Tibial nerve (tissue), 4 donors: ENCODE results near the gene HSP90AB1. TPM values are rescaled to one million over a fixed set of nuclear protein-coding genes. Genes with fewer than 3 reads are reported as not detected.

ENCODE experiments used
- DNase-seq, 2 donors: peaks; one replicate each; pipeline ENCODE4 v3.0.0-alpha.2; 2019; ENCODE audit warnings: low spot score in 2 of 2
- H3K27ac ChIP-seq, 4 donors: fragments of 200-600 bp; sonication (generic) in 3 of 4; one replicate each; pipeline ENCODE4 v1.5.1; 2017 to 2019; ENCODE audit warnings: mild to moderate bottlenecking in 1 of 4
- H3K27me3 ChIP-seq, 2 donors: fragments of 200-600 bp; sonication (generic) in 1 of 2; one replicate each; pipeline versions ENCODE4 v1.5.1 to v1.6.0; 2017 to 2019
- H3K36me3 ChIP-seq, 3 donors: fragments of 200-600 bp; sonication (generic); one replicate each; pipeline ENCODE4 v1.5.1; 2018 to 2019
- H3K4me1 ChIP-seq, 4 donors: fragments of 200-600 bp; sonication (generic) in 3 of 4; one replicate each; pipeline ENCODE4 v1.5.1; 2017 to 2019
- H3K4me3 ChIP-seq, 4 donors: fragments of 200-600 bp; sonication (generic) in 3 of 4; one replicate each; pipeline ENCODE4 v1.5.1; 2017 to 2019; ENCODE audit warnings: mild to moderate bottlenecking in 1 of 4, moderate library complexity in 1 of 4
- H3K9me3 ChIP-seq, 4 donors: fragments of 200-600 bp; sonication (generic) in 3 of 4; one replicate each; pipeline ENCODE4 v1.5.1; 2017 to 2019
- CTCF ChIP-seq, 5 experiments: fragments of 200-600 bp in 3 of 5; fragments of 450-650 bp in 2 of 5; sonication (generic) in 3 of 5; IDR thresholded peaks; one replicate each; pipeline ENCODE4 v1.5.1; 2016 to 2019; ENCODE audit warnings: antibody characterized with exemption in 5 of 5, mild to moderate bottlenecking in 3 of 5, moderate library complexity in 2 of 5
- EP300 ChIP-seq, 2 donors: sonication (generic); formaldehyde crosslinking; IDR thresholded peaks; one replicate each; pipeline ENCODE4 v1.6.1; 2017; ENCODE audit warnings: antibody characterized with exemption in 2 of 2, mild to moderate bottlenecking in 1 of 2
- POLR2A ChIP-seq, 2 donors: fragments of 450-650 bp; IDR thresholded peaks; one replicate each; pipeline ENCODE4 v1.6.1; 2017; ENCODE audit warnings: antibody characterized with exemption in 2 of 2, mild to moderate bottlenecking in 2 of 2, moderate library complexity in 2 of 2
- WGBS, 2 donors: methylation state at CpG; one replicate each; pipeline ENCODE4 v1.1.5; 2018; 5-methylcytosine and 5-hydroxymethylcytosine counted together
- total RNA-seq, 4 donors: library from RNA; depleted of rRNA; stranded (reverse); fragments of >200 nt; gene quantifications; one replicate each; pipeline ENCODE4 v1.1.0, GENCODE V29; 2016

HSP90AB1 gene
- total RNA-seq, 4 donors from 2014 or later, result 485 to 580 (median 543) TPM

- Histone ChIP-seq H3K4me3 (no peak overlapping the region), H3K4me1 (peaks cover 4 to 77% (median 28%) of the 10 kb centered on the region in 4 donors), H3K27ac (peak overlapping the region; percentile 45 to 91 (median 79)), H3K9me3 (no peaks in the 10 kb centered on the region), H3K36me3 (peaks cover 0 to 37% (median 0%) of the 10 kb centered on the region in 3 donors), H3K27me3 (no peaks in the 10 kb centered on the region)
- DNase-seq, result no peak
- WGBS, 2 donors, result 77 to 86% methylated on average over 16 of the region's 16 CpGs
- no peak for TF ChIP-seq EP300 (IDR thresholded peaks at IDR 0.05)
- TF ChIP-seq POLR2A (IDR thresholded peaks at IDR 0.05), result no peak
- TF ChIP-seq CTCF (IDR thresholded peaks at IDR 0.05), result no peak
Measured at GRCh38 chr6:44232676-44233566, 14.0 kb upstream of the HSP90AB1 start.

- peaks cover 4 to 75% (median 30%) of the 10 kb centered on the region in 4 donors for H3K4me1 ChIP-seq
- peak overlapping the region; percentile 45 to 91 (median 79) for H3K27ac ChIP-seq
- H3K36me3 ChIP-seq, result peaks cover 0 to 37% (median 0%) of the 10 kb centered on the region in 3 donors
- DNase-seq, result no peak
- H3K9me3 ChIP-seq, result no peaks in the 10 kb centered on the region
- TF ChIP-seq CTCF (IDR thresholded peaks at IDR 0.05), result no peak
- no peak for TF ChIP-seq EP300 (IDR thresholded peaks at IDR 0.05)
- TF ChIP-seq POLR2A (IDR thresholded peaks at IDR 0.05), result no peak
- H3K4me3 ChIP-seq, result no peak overlapping the region
- 54 to 55% methylated on average over 14 of the region's 14 CpGs for WGBS, 2 donors
- H3K27me3 ChIP-seq, result no peaks in the 10 kb centered on the region
Measured at GRCh38 chr6:44233567-44234100, 13.3 kb upstream of the HSP90AB1 start.

GRCh38 chr6:44234101-44235025, 12.5 kb upstream of the HSP90AB1 start:
- Histone ChIP-seq H3K9me3 (no peaks in the 10 kb centered on the region), H3K27ac (peak overlapping the region; percentile 45 to 91 (median 79)), H3K36me3 (peaks cover 0 to 37% (median 0%) of the 10 kb centered on the region in 3 donors), H3K4me3 (no peak overlapping the region), H3K4me1 (peaks cover 4 to 70% (median 29%) of the 10 kb centered on the region in 4 donors), H3K27me3 (no peaks in the 10 kb centered on the region)
- 10 to 18% methylated on average over 5 of the region's 5 CpGs for WGBS, 2 donors
- DNase-seq, result peak; percentile 49 to 69
- peak in 1 of 2 donors; percentile 18 for TF ChIP-seq POLR2A (IDR thresholded peaks at IDR 0.05)
- peak; percentile 61 to 81 (median 68) for TF ChIP-seq CTCF (IDR thresholded peaks at IDR 0.05)
- TF ChIP-seq EP300 (IDR thresholded peaks at IDR 0.05), result peak in 1 of 2 donors; percentile 39

GRCh38 chr6:44235269-44235668, 11.6 kb upstream of the HSP90AB1 start:
- no peak overlapping the region for H3K4me3 ChIP-seq
- no peak for TF ChIP-seq EP300 (IDR thresholded peaks at IDR 0.05)
- TF ChIP-seq POLR2A (IDR thresholded peaks at IDR 0.05), result no peak
- no peak for TF ChIP-seq CTCF (IDR thresholded peaks at IDR 0.05)
- DNase-seq, result no peak
- H3K4me1 ChIP-seq, result peaks cover 4 to 61% (median 29%) of the 10 kb centered on the region in 4 donors
- no peaks in the 10 kb centered on the region for H3K27me3 ChIP-seq
- no peaks in the 10 kb centered on the region for H3K9me3 ChIP-seq
- 63 to 76% methylated on average over 6 of the region's 6 CpGs for WGBS, 2 donors
- peak overlapping the region; percentile 45 to 91 (median 79) for H3K27ac ChIP-seq
- H3K36me3 ChIP-seq, result peaks cover 0 to 27% (median 0%) of the 10 kb centered on the region in 3 donors
